Heart left ventricle (tissue), 16 donors: ENCODE measurements around the gene IFI27. TPM values are rescaled to one million over a fixed set of nuclear protein-coding genes. Genes with fewer than 3 reads are reported as not detected.

Source experiments
- ATAC-seq, 4 donors: fragments of 200-7000 bp; cut with Tn5 transposase; one replicate each; pipeline ENCODE4 v1.9.1; 2020 to 2022; ENCODE audit warnings: moderate library complexity in 4 of 4, mild to moderate bottlenecking in 3 of 4, moderate number of reproducible peaks in 1 of 4
- DNase-seq, 5 donors: peaks; one replicate each; pipeline ENCODE4 v3.0.0-alpha.2; 2020
- H3K27ac ChIP-seq, 12 donors: fragments of 200-600 bp; sonication (generic) in 4 of 12; one replicate each; pipeline versions ENCODE4 v1.5.0 to v1.8.0; 2016 to 2022; ENCODE audit warnings: mild to moderate bottlenecking in 2 of 12
- H3K27me3 ChIP-seq, 9 donors: fragments of 200-600 bp; sonication (generic) in 2 of 9; one replicate each; pipeline versions ENCODE4 v1.5.1 to v1.8.0; 2016 to 2022; ENCODE audit warnings: mild to moderate bottlenecking in 3 of 9
- H3K36me3 ChIP-seq, 9 donors: fragments of 200-600 bp; sonication (generic) in 2 of 9; one replicate each; pipeline versions ENCODE4 v1.5.0 to v1.8.0; 2018 to 2022; ENCODE audit warnings: mild to moderate bottlenecking in 2 of 9
- H3K4me1 ChIP-seq, 12 donors: fragments of 200-600 bp; sonication (generic) in 4 of 12; one replicate each; pipeline versions ENCODE4 v1.5.0 to v1.8.0; 2016 to 2022; ENCODE audit warnings: mild to moderate bottlenecking in 3 of 12
- H3K4me3 ChIP-seq, 12 donors: fragments of 200-600 bp; sonication (generic) in 4 of 12; one replicate each; pipeline versions ENCODE4 v1.5.0 to v1.8.0; 2017 to 2022; ENCODE audit warnings: mild to moderate bottlenecking in 9 of 12, moderate library complexity in 4 of 12
- H3K9me3 ChIP-seq, 12 donors: fragments of 200-600 bp; sonication (generic) in 4 of 12; one replicate each; pipeline versions ENCODE4 v1.5.0 to v1.8.0; 2016 to 2022; ENCODE audit warnings: mild to moderate bottlenecking in 1 of 12
- CTCF ChIP-seq, 12 donors: fragments of 200-600 bp; sonication (generic) in 4 of 12; IDR thresholded peaks; one replicate each; pipeline versions ENCODE4 v1.5.0 to v1.8.0; 2018 to 2022; ENCODE audit warnings: antibody characterized with exemption in 12 of 12, mild to moderate bottlenecking in 5 of 12
- POLR2A ChIP-seq, 2 donors: fragments of 450-650 bp; IDR thresholded peaks; one replicate each; pipeline ENCODE4 v1.6.1; 2017; ENCODE audit warnings: antibody characterized with exemption in 2 of 2, mild to moderate bottlenecking in 2 of 2, moderate library complexity in 2 of 2
- WGBS, 4 donors: extraction: QIAGEN DNeasy Blood & Tissue Kit in 2 of 4; methylation state at CpG; one replicate each; pipeline versions ENCODE4 v1.1.5 to v1.1.7; 2013 to 2018; 5-methylcytosine and 5-hydroxymethylcytosine counted together
- intact Hi-C, 10 donors: fragments of 100-400 bp; cut with DNase I; formaldehyde crosslinking; loops; one replicate each; pipeline versions ENCODE4 v1.11.1 to v1.14.2; 2022
- polyA plus RNA-seq, 2 donors: library from polyadenylated mRNA; stranded (reverse); fragments of 200-250 nt; gene quantifications; one replicate each; pipeline ENCODE4 v1.2.3, GENCODE V29; 2013
- total RNA-seq, 9 donors: library from RNA; depleted of rRNA in 2 of 9; stranded (reverse); fragments of >200 nt in 2 of 9; fragmentation: NEBNext Ultra II Directional in 3 of 9; extraction: Animal tissue kit (Norgen Biotek cat#: 25700) in 3 of 9; gene quantifications; one replicate each; pipeline versions ENCODE4 v1.1.0 to v1.2.4, GENCODE V29; 2016 to 2023
- donor health status: ischemic (EF 13 %, LVEDD 7.1; RV severe dilation, severe dysfunction).
- donor health status: healthy with polysubstance abuse.
- donor health status: DM: no; HTN: yes; CAD: no.
- donor health status: DM: no; HTN: no; CAD: no.
- donor health status: ischemic (EF 25% LVEDD 6.9; RV normal size, moderate dysfunction).
- donor health status: ischemic (EF 25% LVEDD 5.7; RV mildly dilated, moderate dysfunction).
- donor health status: healthy.
- donor health status: DM: yes; HTN: yes; CAD: no.
- donor health status: ischemic (EF 35%, LVEDD 5.7; RV mildly dilated, moderate dysfunction).
- donor health status: nonischemic (EF 11% LVEDD 7.7; RV severe dilation, severe dysfunction).
- donor health status: DM: yes; HTN: yes; CAD: no.
- donor health status: PGD.
- donor health status: ischemic (EF 29% LVEDD 5.4; RV normal size, mild dysfunction).
- donor health status: nonischemic (EF 23%, LVEDD 6.1; RV moderate dilation, normal function).

Gene IFI27
- total and polyA plus RNA-seq, 11 donors = 135 to 469 (median 262) TPM

DNA sequence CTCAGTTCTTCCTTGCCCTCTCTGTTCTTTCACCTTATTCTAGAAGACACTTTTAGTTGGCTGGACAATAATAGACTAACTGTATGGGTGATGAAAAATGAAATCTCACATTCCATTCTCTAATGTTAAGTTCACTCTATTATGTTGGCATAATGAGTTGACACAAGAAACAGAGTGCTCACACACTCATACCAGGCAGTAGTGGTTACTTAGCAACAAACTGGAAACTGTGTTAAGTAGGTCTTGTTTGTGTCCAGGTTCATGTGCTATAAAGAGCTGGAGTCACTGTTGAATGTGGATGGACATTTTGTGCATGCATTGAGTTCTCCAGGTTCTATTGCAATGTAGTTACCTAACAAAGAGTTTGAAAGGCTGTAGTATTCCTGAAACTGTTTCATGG lies 46.7 kb downstream of the IFI27 start:
- intact Hi-C loops = no loop called here
- Histone ChIP-seq H3K4me1 (peaks cover 0 to 12% (median 3%) of the 10 kb centered on the region in 12 donors), H3K27ac (no peak overlapping the region), H3K36me3 (no peaks in the 10 kb centered on the region), H3K27me3 (peaks cover 0 to 13% (median 0%) of the 10 kb centered on the region in 9 donors), H3K9me3 (no peaks in the 10 kb centered on the region), H3K4me3 (no peak overlapping the region)
- ATAC-seq = peak; percentile 38 to 86 (median 70)
- TF ChIP-seq CTCF (IDR thresholded peaks at IDR 0.05) (no peak), POLR2A (IDR thresholded peaks at IDR 0.05) (no peak)
- DNase-seq = no peak

DNA sequence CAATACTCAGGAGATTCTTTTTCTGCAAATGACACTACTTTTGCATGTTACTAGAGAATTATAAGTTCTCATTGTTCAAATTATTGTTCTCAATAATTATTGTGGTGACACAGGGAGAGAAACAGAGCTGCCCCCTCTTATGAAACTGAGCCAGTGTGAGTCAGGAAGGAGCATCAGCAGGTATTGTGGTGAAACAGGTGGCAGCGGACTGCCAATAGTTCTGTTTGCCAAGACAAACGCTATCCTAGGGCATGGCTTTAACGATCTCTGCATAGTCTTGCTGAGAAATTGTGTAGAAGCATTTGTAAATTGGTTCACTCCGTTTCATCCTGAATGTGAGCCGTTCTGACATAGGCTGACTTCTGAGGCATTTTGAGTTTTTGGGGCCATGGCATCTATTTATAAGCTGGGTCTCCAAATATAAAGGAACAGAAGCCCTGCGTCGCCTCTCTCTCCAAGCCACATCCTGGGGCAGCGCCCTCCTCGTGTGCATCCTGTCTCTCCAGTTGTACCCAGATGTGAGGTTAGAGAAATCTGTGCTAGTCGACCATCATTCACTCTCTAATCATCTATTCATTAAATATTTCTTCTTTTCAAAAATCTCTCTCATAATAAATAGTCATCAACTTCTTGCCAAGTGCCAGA lies 47.8 kb downstream of the IFI27 start:
- no peaks in the 10 kb centered on the region for H3K9me3 ChIP-seq
- no peak for ATAC-seq
- H3K4me3 ChIP-seq = no peak overlapping the region
- TF ChIP-seq CTCF (IDR thresholded peaks at IDR 0.05) (no peak), POLR2A (IDR thresholded peaks at IDR 0.05) (no peak)
- no peak for DNase-seq
- H3K4me1 ChIP-seq = peaks cover 0 to 14% (median 4%) of the 10 kb centered on the region in 12 donors
- no peaks in the 10 kb centered on the region for H3K36me3 ChIP-seq
- intact Hi-C loops = no loop called here
- H3K27ac ChIP-seq = no peak overlapping the region
- peaks cover 0 to 13% (median 0%) of the 10 kb centered on the region in 9 donors for H3K27me3 ChIP-seq
- 70 to 77% (median 72%) methylated on average over 10 of the region's 10 CpGs for WGBS, 4 donors

- Histone ChIP-seq H3K36me3 (no peaks in the 10 kb centered on the region), H3K27ac (no peak overlapping the region), H3K27me3 (peaks cover 0 to 18% (median 9%) of the 10 kb centered on the region in 9 donors), H3K4me3 (no peak overlapping the region), H3K9me3 (no peaks in the 10 kb centered on the region), H3K4me1 (peaks cover 0 to 14% (median 4%) of the 10 kb centered on the region in 12 donors)
- WGBS, 4 donors = 48 to 52% (median 50%) methylated on average over 2 of the region's 2 CpGs
- no peak for DNase-seq
- intact Hi-C loops = no loop called here
- no peak for ATAC-seq
- TF ChIP-seq POLR2A (IDR thresholded peaks at IDR 0.05) (no peak), CTCF (IDR thresholded peaks at IDR 0.05) (no peak)
Observed at GRCh38 chr14:94161058-94161457, 50.5 kb downstream of the IFI27 start.

- TF ChIP-seq CTCF (IDR thresholded peaks at IDR 0.05) = no peak
- TF ChIP-seq POLR2A (IDR thresholded peaks at IDR 0.05) = no peak
- H3K36me3 ChIP-seq = no peaks in the 10 kb centered on the region
- no peak overlapping the region for H3K27ac ChIP-seq
- H3K4me3 ChIP-seq = no peak overlapping the region
- WGBS, 4 donors = 0 to 2% (median 1%) methylated on average over 2 of the region's 2 CpGs
- ATAC-seq (no peak), DNase-seq (no peak)
- H3K9me3 ChIP-seq = no peaks in the 10 kb centered on the region
- peaks cover 0 to 13% (median 9%) of the 10 kb centered on the region in 9 donors for H3K27me3 ChIP-seq
- peaks cover 0 to 14% (median 4%) of the 10 kb centered on the region in 12 donors for H3K4me1 ChIP-seq
- intact Hi-C loops = no loop called here
Observed at GRCh38 chr14:94161981-94162380, 51.4 kb downstream of the IFI27 start.
